A549 (cell line): ENCODE data around the gene MLH3. TPM values are rescaled to one million over a fixed set of nuclear protein-coding genes. Genes with fewer than 3 reads are reported as not detected.

Source experiments
- ATAC-seq, 2 experiments: fragments of 200-7000 bp in 1 of 2; fragments of >200 bp in 1 of 2; cut with Nextera tagmentation in 1 of 2; cut with Tn5 transposase in 1 of 2; 3 replicates each; pipeline versions ENCODE4 v1.8.0 to v1.9.1; 2018 to 2020; ENCODE audit warnings: mild to moderate bottlenecking in 1 of 2, moderate library complexity in 1 of 2
- CTCF ChIA-PET: fragments of 300-600 bp; sonication (Branson Sonifier 250); formaldehyde crosslinking; extraction: SDS; loops from one replicate; lab custom pipeline; 2021; ENCODE audit warnings: antibody characterized with exemption, inconsistent platforms; lab: Yijun Ruan, JAX
- POLR2A ChIA-PET: fragments of 350-600 bp; formaldehyde crosslinking; extraction: SDS; loops from one replicate; lab custom pipeline; 2021; ENCODE audit warnings: antibody characterized with exemption, inconsistent platforms; lab: Yijun Ruan, JAX
- DNase-seq, 2 experiments: peaks; one replicate each; pipeline versions ENCODE4 v3.0.0 to v3.0.0-alpha.2; 2011 to 2016; ENCODE audit warnings: low read depth in 1 of 2, low spot score in 1 of 2
- FAIRE-seq: peaks from 2 replicates; lab custom pipeline; 2011; peaks lifted over from hg19 to GRCh38; lab: Jason Lieb, UNC
- H3K27ac ChIP-seq, 2 experiments: fragments of >200 bp; sonication (Bioruptor Twin); formaldehyde crosslinking; 3 replicates each; pipeline ENCODE4 v1.5.1; 2016 to 2017
- H3K4me1 ChIP-seq: fragments of >200 bp; sonication (Bioruptor Twin); formaldehyde crosslinking; 3 replicates; pipeline ENCODE4 v1.6.1; 2016
- H3K4me2 ChIP-seq: fragments of >200 bp; sonication (Bioruptor Twin); formaldehyde crosslinking; 3 replicates; pipeline ENCODE4 v1.6.1; 2016
- H3K4me3 ChIP-seq: fragments of >200 bp; sonication (Bioruptor Twin); formaldehyde crosslinking; 3 replicates; pipeline ENCODE4 v1.5.1; 2016
- H3K9me3 ChIP-seq: fragments of >200 bp; sonication (Bioruptor Twin); formaldehyde crosslinking; 3 replicates; pipeline ENCODE4 v1.6.1; 2016
- ATOH8 ChIP-seq: fragments of 250-450 bp; sonication (Bioruptor Pico); IDR thresholded peaks from 2 replicates; pipeline ENCODE4 v1.5.0; 2020; ENCODE audit warnings: low read depth, mild to moderate bottlenecking, moderate library complexity
- CEBPB ChIP-seq, 2 experiments: fragments of >200 bp in 1 of 2; sonication (Bioruptor Twin) in 1 of 2; formaldehyde crosslinking in 1 of 2; IDR thresholded peaks; 2 replicates each; pipeline ENCODE4 v1.6.1; 2012 to 2016
- CHD2 ChIP-seq: fragments of 150-350 bp; IDR thresholded peaks from 2 replicates; pipeline ENCODE4 v1.6.1; 2014; ENCODE audit warnings: low read length; ENCODE audit not compliant: partially characterized antibody
- CHD4 ChIP-seq: fragments of 200-600 bp; sonication (generic); IDR thresholded peaks from 2 replicates; pipeline ENCODE4 v1.6.1; 2016; ENCODE audit warnings: antibody characterized with exemption, mild to moderate bottlenecking, borderline replicate concordance
- FOSB ChIP-seq: fragments of 250-450 bp; sonication (Bioruptor Pico); IDR thresholded peaks from 2 replicates; pipeline ENCODE4 v1.5.0; 2020; ENCODE audit warnings: mild to moderate bottlenecking, moderate library complexity
- HEYL ChIP-seq: fragments of 250-450 bp; sonication (Bioruptor Pico); IDR thresholded peaks from 2 replicates; pipeline ENCODE4 v1.8.0; 2021; ENCODE audit warnings: mild to moderate bottlenecking, moderate library complexity
- HMGXB4 ChIP-seq: fragments of 250-450 bp; sonication (Bioruptor Pico); IDR thresholded peaks from 2 replicates; pipeline ENCODE4 v1.5.0; 2021; ENCODE audit warnings: mild to moderate bottlenecking, moderate library complexity, borderline replicate concordance
- HOXA7 ChIP-seq: fragments of 250-450 bp; sonication (Bioruptor Pico); IDR thresholded peaks from 2 replicates; pipeline ENCODE4 v1.5.0; 2020; ENCODE audit warnings: mild to moderate bottlenecking, moderate library complexity
- HOXB13 ChIP-seq: fragments of 250-450 bp; sonication (Bioruptor Pico); IDR thresholded peaks from 2 replicates; pipeline ENCODE4 v1.5.0; 2020; ENCODE audit warnings: low read depth, mild to moderate bottlenecking, moderate library complexity
- JUNB ChIP-seq: fragments of >200 bp; sonication (Bioruptor Twin); formaldehyde crosslinking; IDR thresholded peaks from 2 replicates; pipeline ENCODE4 v1.6.1; 2016
- KDM1A ChIP-seq: fragments of 200-600 bp; sonication (generic); IDR thresholded peaks from 2 replicates; pipeline ENCODE4 v1.6.1; 2016; ENCODE audit warnings: low read depth, mild to moderate bottlenecking
- KDM5A ChIP-seq: fragments of 200-600 bp; sonication (generic); IDR thresholded peaks from 2 replicates; pipeline ENCODE4 v1.6.1; 2016; ENCODE audit warnings: antibody characterized with exemption, mild to moderate bottlenecking
- MAFK ChIP-seq: fragments of 450-650 bp; IDR thresholded peaks from 2 replicates; pipeline ENCODE4 v1.6.1; 2014; ENCODE audit not compliant: partially characterized antibody
- NR3C1 ChIP-seq: fragments of >200 bp; sonication (Bioruptor Twin); formaldehyde crosslinking; IDR thresholded peaks from 3 replicates; pipeline ENCODE4 v1.6.1; 2017
- POLR2A ChIP-seq: IDR thresholded peaks from 2 replicates; pipeline ENCODE4 v1.6.1; 2012; ENCODE audit warnings: mild to moderate bottlenecking, low read length
- RNF2 ChIP-seq: fragments of 200-600 bp; sonication (generic); IDR thresholded peaks from 2 replicates; pipeline ENCODE4 v1.6.1; 2016; ENCODE audit warnings: low read depth, mild to moderate bottlenecking, antibody characterized with exemption, moderate library complexity, borderline replicate concordance
- SMC3 ChIP-seq: fragments of >200 bp; sonication (Bioruptor Twin); formaldehyde crosslinking; IDR thresholded peaks from 3 replicates; pipeline ENCODE4 v1.6.1; 2018; ENCODE audit warnings: inconsistent platforms
- SREBF2 ChIP-seq: fragments of 450-650 bp; IDR thresholded peaks from 2 replicates; pipeline ENCODE4 v1.6.1; 2014; ENCODE audit warnings: mild to moderate bottlenecking, moderate library complexity
- USF2 ChIP-seq: fragments of 450-650 bp; IDR thresholded peaks from 2 replicates; pipeline ENCODE4 v1.6.1; 2014; ENCODE audit warnings: antibody characterized with exemption
- ZNF302 ChIP-seq: fragments of 250-450 bp; sonication (Bioruptor Pico); IDR thresholded peaks from 2 replicates; pipeline ENCODE4 v1.9.0; 2021; ENCODE audit warnings: inconsistent platforms, mild to moderate bottlenecking, moderate library complexity
- ZSCAN20 ChIP-seq: fragments of 250-450 bp; sonication (Bioruptor Pico); IDR thresholded peaks from 2 replicates; pipeline ENCODE4 v1.8.0; 2022; ENCODE audit warnings: mild to moderate bottlenecking, moderate library complexity
- WGBS: methylation state at CpG from one replicate; pipeline ENCODE4 v1.1.6; 2017; ENCODE audit errors: missing lambda C conversion rate; 5-methylcytosine and 5-hydroxymethylcytosine counted together
- polyA plus RNA-seq, 4 experiments: library from polyadenylated mRNA; depleted of rRNA in 3 of 4; stranded (reverse); fragments of >200 nt; fragmentation: RNase III in 1 of 4; extraction: RNeasy Plus Mini Kit Qiagen cat#74134 plus additional on column Dnase treatment in 1 of 4; gene quantifications; 2 replicates in 3 of 4; 3 replicates in 1 of 4; pipeline ENCODE4 v1.2.3, GENCODE V29; 2011 to 2017

Gene MLH3
- polyA plus RNA-seq, 2 of the 4 experiments (the other 2 are of a cell fraction): 15.2 to 32.3 TPM

- WGBS: 86% methylated on average over 6 of the region's 10 CpGs
- ATAC-seq (no peak; a peak in 1 of 6 replicates), FAIRE-seq (no peak), DNase-seq (no peak)
- Histone ChIP-seq H3K4me2 (no peak overlapping the region), H3K4me1 (no peaks in the 10 kb centered on the region), H3K4me3 (no peak overlapping the region), H3K9me3 (no peaks in the 10 kb centered on the region), H3K27ac (no peak overlapping the region)
- POLR2A ChIA-PET: no interaction called here
- CTCF ChIA-PET: interaction anchor here (0.7 to 2.4 kb wide), 2 partner anchors 9 to 104 kb away, joined by 3 to 7 read pairs; no protein-coding TSS in a partner anchor
- TF ChIP-seq KDM5A: no peak
- TF ChIP-seq NR3C1: no peak
- no peak for TF ChIP-seq RNF2
- no peak for TF ChIP-seq HOXA7 (CRISPR knock-in tag)
- no peak for TF ChIP-seq JUNB
- no peak for TF ChIP-seq FOSB (CRISPR knock-in tag)
These were observed 66.3 kb downstream of the MLH3 start for GRCh38 chr14:74985028-74985310.

GRCh38 chr14:74984236-74985027 lies 66.8 kb downstream of the MLH3 start:
- CTCF ChIA-PET: interaction anchor here (0.7 to 2.4 kb wide), 3 partner anchors 9 to 104 kb away, joined by 3 to 11 read pairs (median 7); no protein-coding TSS in a partner anchor
- Histone ChIP-seq H3K27ac (no peak overlapping the region), H3K4me1 (no peaks in the 10 kb centered on the region), H3K9me3 (no peaks in the 10 kb centered on the region), H3K4me2 (no peak overlapping the region), H3K4me3 (no peak overlapping the region)
- ATAC-seq (no peak), FAIRE-seq (no peak), DNase-seq (no peak)
- POLR2A ChIA-PET: no interaction called here
- no peak for TF ChIP-seq CHD2
- TF ChIP-seq ATOH8 (CRISPR knock-in tag): no peak
- TF ChIP-seq SMC3: no peak
- no peak for TF ChIP-seq HOXB13 (CRISPR knock-in tag)
- TF ChIP-seq ZSCAN20: no peak
- TF ChIP-seq RNF2: no peak
- WGBS: 71% methylated on average over 13 of the region's 16 CpGs

- Histone ChIP-seq H3K4me3 (no peak overlapping the region), H3K9me3 (no peaks in the 10 kb centered on the region), H3K4me2 (no peak overlapping the region), H3K4me1 (no peaks in the 10 kb centered on the region), H3K27ac (no peak overlapping the region)
- FAIRE-seq: no peak
- ChIA-PET CTCF (interaction anchor here (1.2 to 2.4 kb wide), 4 partner anchors 34 to 105 kb away, joined by 3 to 11 read pairs (median 6); no protein-coding TSS in a partner anchor), POLR2A (no interaction called here)
- no peak for DNase-seq
- ATAC-seq: no peak
- WGBS: 88% methylated on average over 1 of the region's 1 CpG
- TF ChIP-seq SMC3 (no peak), ZNF302 (CRISPR knock-in tag) (no peak)
These were observed 67.9 kb downstream of the MLH3 start for GRCh38 chr14:74983343-74983742.

- 70% methylated on average over 4 of the region's 4 CpGs for WGBS
- no peak for FAIRE-seq
- no peak overlapping the region for H3K27ac ChIP-seq
- ATAC-seq: no peak
- DNase-seq: no peak
- CTCF ChIA-PET: interaction anchor here (0.9 to 2.0 kb wide), 5 partner anchors 28 to 106 kb away, joined by 3 to 11 read pairs (median 3); partner anchors contain the start of gene PGF
- TF ChIP-seq POLR2A (no peak), HMGXB4 (CRISPR knock-in tag) (no peak), HOXA7 (CRISPR knock-in tag) (no peak), ZNF302 (CRISPR knock-in tag) (no peak), HEYL (no peak), KDM1A (no peak), NR3C1 (no peak), USF2 (no peak), CHD4 (no peak), MAFK (no peak), HOXB13 (CRISPR knock-in tag) (no peak), CEBPB (IDR thresholded peaks at IDR 0.05) (no peak), SREBF2 (no peak)
- H3K9me3 ChIP-seq: no peaks in the 10 kb centered on the region
- POLR2A ChIA-PET: no interaction called here
- H3K4me2 ChIP-seq: no peak overlapping the region
- no peak overlapping the region for H3K4me3 ChIP-seq
- no peaks in the 10 kb centered on the region for H3K4me1 ChIP-seq
These were observed 68.6 kb downstream of the MLH3 start for GRCh38 chr14:74982661-74983060.
